ENCODE results near the gene STX4.

The STX4 gene

GRCh38 chr16:31032736-31033708 is at the start of gene STX4:
Gene STX4, plus strand, starts transcription at chr16:31033558. Its CDS starts 248 bp downstream, at chr16:31033806.
- TF ChIP-seq CTCF (conservative IDR thresholded peaks at IDR 0.05) = no peak
- TF ChIP-seq ZFX (IDR thresholded peaks at IDR 0.05) = no peak
- H3K27ac ChIP-seq = peak within 1 kb of the TSS; percentile 83

GRCh38 chr16:30983898-30984610 is 49.3 kb upstream of the STX4 start:
- no peak overlapping the region for H3K27ac ChIP-seq
- TF ChIP-seq ZFX (IDR thresholded peaks at IDR 0.05) (no peak), CTCF (conservative IDR thresholded peaks at IDR 0.05) (no peak)

DNA sequence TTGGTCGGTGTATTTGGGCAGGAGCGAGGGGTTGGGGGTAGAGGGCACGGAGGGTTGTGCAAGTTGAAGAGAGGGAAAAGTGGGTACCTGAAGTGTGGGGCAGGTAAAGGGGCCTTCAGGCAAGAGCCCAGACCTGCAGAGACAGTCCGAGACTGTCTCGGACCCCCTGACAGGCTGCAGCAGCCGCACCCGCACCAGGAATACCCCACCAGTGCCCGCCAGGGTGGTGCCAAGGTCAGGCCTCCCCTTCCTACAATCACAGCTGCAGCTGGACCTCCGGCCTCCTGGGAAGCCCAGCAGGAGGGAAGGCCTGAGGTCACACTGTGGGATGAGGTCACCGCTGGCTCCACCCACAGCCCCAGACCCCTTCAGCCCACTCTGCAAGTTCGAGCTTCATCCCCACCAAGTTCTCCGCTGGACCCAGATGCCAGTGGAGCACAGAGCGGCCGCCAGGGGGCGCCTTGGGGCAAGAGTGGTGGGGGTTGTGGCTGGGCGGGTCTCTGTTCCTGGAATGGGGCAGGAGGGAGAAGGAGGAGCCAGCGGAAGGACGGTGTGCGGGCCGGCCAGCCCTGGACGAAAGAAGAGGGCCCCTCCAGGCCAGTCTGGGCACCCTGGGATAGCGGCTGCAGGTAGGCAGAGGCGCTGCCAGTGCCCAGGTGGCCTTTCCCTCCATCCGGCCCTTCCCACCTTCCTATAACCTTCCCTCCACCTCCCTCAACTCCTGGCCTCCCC is 48.5 kb upstream of the STX4 start, which contains the start of gene HSD3B7:
TSS of gene HSD3B7 (plus strand) at position 539 of the 732 bp plus-strand sequence. CDS start 452 bp downstream, outside the sequence.
- TF ChIP-seq ZFX (IDR thresholded peaks at IDR 0.05) = no peak
- TF ChIP-seq CTCF (conservative IDR thresholded peaks at IDR 0.05) = peak; percentile 95
- H3K27ac ChIP-seq = peak within 1 kb of the TSS; percentile 68

GRCh38 chr16:30985401-30986128 is 47.8 kb upstream of the STX4 start:
- peak overlapping the region; percentile 68 for H3K27ac ChIP-seq

GRCh38 chr16:30986129-30986991 is 47.0 kb upstream of the STX4 start:
- TF ChIP-seq ZFX (IDR thresholded peaks at IDR 0.05) = no peak
- TF ChIP-seq CTCF (conservative IDR thresholded peaks at IDR 0.05) = no peak
- H3K27ac ChIP-seq = peak overlapping the region; percentile 68; the same call in 1 of the 2 replicates

More at GRCh38 chr16:30985401-30986128, 47.8 kb upstream of the STX4 start:
- TF ChIP-seq ZFX (IDR thresholded peaks at IDR 0.05) = no peak
- TF ChIP-seq CTCF (conservative IDR thresholded peaks at IDR 0.05) = peak; percentile 53; the same call in 1 of the 2 replicates
